Kidney epithelial cell (primary cell): ENCODE measurements around the gene ZBTB45. TPM values are rescaled to one million over a fixed set of nuclear protein-coding genes. Genes with fewer than 3 reads are reported as not detected.
A peak's percentile ranks its signal among the peaks of the same experiment; 100 is the strongest.

Experiments
- DNase-seq: peaks from one replicate; pipeline ENCODE4 v3.0.0-alpha.2; 2010; ENCODE audit warnings: low read depth
- H3K27me3 ChIP-seq: 2 replicates; pipeline ENCODE4 v1.6.0; 2011; ENCODE audit warnings: low read length; ENCODE audit not compliant: control insufficient read depth, insufficient read depth
- H3K36me3 ChIP-seq: 2 replicates; pipeline ENCODE4 v1.5.1; 2011; ENCODE audit warnings: low read length; ENCODE audit not compliant: control insufficient read depth, insufficient read depth
- H3K4me3 ChIP-seq: 2 replicates; pipeline ENCODE4 v1.5.1; 2011; ENCODE audit warnings: low read depth, mild to moderate bottlenecking, control low read depth, low read length
- CTCF ChIP-seq: IDR thresholded peaks from 2 replicates; pipeline ENCODE4 v1.5.1; 2011; ENCODE audit warnings: mild to moderate bottlenecking, moderate library complexity, low read length, control low read depth, inconsistent platforms; ENCODE audit not compliant: insufficient read depth, poor library complexity, severe bottlenecking
- total RNA-seq: library from RNA; depleted of rRNA; stranded (reverse); fragments of >200 nt; gene quantifications from 2 replicates; pipeline ENCODE4 v1.2.3, GENCODE V29; 2015

ZBTB45 gene
- total RNA-seq, 1 donor from 2014 or later = 16.2 TPM

- Histone ChIP-seq H3K4me3 (peak overlapping the region; percentile 95), H3K36me3 (peaks cover 1% of the 10 kb centered on the region), H3K27me3 (no peaks in the 10 kb centered on the region)
- no peak for TF ChIP-seq CTCF
- peak; percentile 94 for DNase-seq
Measured at GRCh38 chr19:58558623-58559274, 39.1 kb upstream of the ZBTB45 start.

- DNase-seq = no peak
- Histone ChIP-seq H3K27me3 (no peaks in the 10 kb centered on the region), H3K36me3 (peaks cover 1% of the 10 kb centered on the region), H3K4me3 (peak within 1 kb of the TSS; percentile 95)
- TF ChIP-seq CTCF = no peak
Measured at GRCh38 chr19:58558066-58558622, 38.5 kb upstream of the ZBTB45 start, which contains the start of gene UBE2M. Gene UBE2M, minus strand, starts transcription at chr19:58558611. Its CDS starts 230 bp downstream, at chr19:58558381.

GRCh38 chr19:58557221-58558065, 37.8 kb upstream of the ZBTB45 start:
- no peaks in the 10 kb centered on the region for H3K27me3 ChIP-seq
- H3K4me3 ChIP-seq = peak overlapping the region; percentile 95
- TF ChIP-seq CTCF = no peak
- H3K36me3 ChIP-seq = peaks cover 1% of the 10 kb centered on the region
- DNase-seq = no peak

GRCh38 chr19:58556622-58557220, 37.1 kb upstream of the ZBTB45 start:
- TF ChIP-seq CTCF = no peak
- H3K36me3 ChIP-seq = peaks cover 2% of the 10 kb centered on the region
- no peak overlapping the region for H3K4me3 ChIP-seq
- no peaks in the 10 kb centered on the region for H3K27me3 ChIP-seq
- DNase-seq = no peak

- H3K27me3 ChIP-seq = no peaks in the 10 kb centered on the region
- H3K4me3 ChIP-seq = no peak overlapping the region
- DNase-seq = no peak
- no peak for TF ChIP-seq CTCF
- H3K36me3 ChIP-seq = peaks cover 2% of the 10 kb centered on the region
Measured at GRCh38 chr19:58555920-58556621, 36.5 kb upstream of the ZBTB45 start.
